Hippocampal formation (tissue), 2 donors: ENCODE results near the gene RAD21L1.

Experiments used
- DNase-seq, 2 donors: peaks; one replicate each; lab custom pipeline; 2025; lab: John Stamatoyannopoulos, UW

RAD21L1 gene

DNA sequence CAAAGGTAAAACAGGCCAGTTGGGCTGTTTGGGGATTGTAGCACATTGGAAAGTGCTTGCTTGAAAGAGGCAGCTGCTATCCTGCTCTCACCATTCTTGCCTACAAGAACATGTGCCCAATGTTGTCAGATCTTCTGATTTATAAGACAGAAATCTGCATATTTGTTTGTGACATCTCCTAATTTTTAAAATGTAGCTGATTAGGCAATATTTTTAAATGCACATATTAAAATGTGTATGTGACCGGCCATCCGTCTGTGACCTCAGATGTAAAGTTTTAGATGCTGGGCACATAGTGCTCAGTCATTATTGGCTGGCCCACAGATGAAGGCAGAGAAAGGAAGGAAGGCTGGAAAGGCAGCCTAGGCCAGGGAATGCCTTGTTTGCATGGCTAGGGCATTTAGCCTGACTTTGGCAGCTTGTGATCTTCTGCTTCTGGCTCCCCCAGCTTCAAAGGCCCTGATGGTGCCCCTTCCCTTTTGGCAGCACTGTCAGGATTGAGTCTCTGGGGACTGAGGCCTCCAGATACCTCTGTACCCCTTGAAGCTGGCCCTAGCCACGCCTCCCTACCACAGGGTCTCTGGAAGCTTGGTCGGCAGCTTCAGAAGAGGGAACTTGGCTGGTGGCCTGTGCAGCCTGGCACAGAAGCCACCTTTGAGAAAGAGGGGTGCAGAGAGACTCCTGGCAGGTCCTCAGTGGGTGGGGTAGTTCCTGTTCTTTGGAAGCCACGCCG is 46.7 kb downstream of the RAD21L1 start:
- no peak for DNase-seq

DNA sequence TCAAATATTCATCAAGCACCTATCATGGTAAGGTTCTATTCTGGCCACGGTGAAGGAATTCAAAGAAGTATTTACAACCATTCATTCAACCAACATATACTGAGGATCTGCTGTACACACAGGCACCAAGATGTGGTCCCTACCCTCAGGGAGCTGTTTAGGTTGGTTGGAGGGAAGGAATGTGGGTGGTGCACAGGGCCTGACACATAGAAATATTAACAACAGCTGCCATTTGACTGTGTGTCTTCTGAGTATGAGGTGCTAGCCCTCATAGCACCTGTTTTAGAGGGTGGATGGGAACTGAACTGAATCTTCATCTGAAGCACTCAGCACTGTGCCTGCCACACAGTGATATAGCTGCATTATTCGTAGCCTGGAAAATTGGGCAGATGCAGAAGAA is 47.5 kb downstream of the RAD21L1 start:
- no peak for DNase-seq

DNA sequence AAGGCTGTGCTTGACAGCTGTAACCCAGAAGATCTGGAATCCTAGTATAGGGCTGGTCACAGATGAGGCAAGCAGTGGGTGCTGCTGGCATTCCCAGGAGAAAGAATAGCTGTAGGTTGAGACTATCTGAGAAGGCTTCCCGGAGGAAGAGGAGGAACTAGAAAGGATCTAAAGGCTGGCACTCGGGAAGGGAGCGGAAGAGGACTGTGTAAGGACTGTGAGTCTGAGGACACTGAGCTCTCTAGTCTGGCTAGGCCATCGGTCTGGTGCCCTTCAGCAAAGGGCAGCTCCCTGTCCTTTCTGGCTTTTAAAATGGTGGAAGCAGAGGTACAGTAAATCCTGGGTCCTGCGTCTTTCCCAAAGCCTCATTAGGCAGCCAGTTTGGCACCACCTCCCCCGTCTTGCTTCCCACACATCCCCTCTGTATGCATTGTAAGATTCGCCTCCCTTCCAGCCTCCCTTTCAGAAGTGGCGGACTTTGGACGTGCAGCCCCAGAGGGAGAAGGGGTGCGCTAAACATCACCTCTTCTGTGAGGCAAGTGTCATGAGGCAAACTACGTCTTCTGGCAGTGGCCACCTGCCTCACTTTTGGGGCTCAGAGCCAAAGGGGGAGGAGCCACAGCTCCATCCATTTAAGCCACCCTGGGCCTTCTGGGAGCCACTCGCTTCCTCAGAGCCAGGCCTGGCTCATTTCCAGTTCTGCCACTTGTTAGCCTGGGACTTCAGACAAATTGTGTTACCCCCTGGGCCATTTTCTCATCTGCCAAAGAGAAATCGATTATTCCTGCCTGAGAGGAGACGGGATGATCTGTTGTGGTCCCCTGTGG is 48.9 kb downstream of the RAD21L1 start:
- DNase-seq = no peak

DNA sequence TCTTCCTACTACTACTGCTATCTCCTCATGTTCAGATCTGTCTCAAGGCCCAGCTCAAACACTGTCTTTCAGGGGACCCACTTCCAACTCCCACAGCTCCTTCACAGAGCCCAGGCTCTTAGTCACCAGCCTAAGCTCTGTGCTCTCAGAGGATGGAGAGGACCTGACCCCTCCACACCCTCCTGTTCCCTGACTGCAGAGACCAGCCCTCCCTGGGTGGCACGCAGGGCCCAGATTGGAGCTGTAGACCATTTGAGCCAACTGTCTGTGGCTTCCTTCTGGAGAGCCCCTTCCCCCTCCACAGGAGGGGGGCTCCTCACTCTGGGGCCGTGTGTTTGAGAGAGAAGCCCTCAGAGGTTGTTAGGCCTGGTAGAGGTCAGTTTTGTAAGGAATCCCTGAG is 50.1 kb downstream of the RAD21L1 start:
- DNase-seq = no peak

DNA sequence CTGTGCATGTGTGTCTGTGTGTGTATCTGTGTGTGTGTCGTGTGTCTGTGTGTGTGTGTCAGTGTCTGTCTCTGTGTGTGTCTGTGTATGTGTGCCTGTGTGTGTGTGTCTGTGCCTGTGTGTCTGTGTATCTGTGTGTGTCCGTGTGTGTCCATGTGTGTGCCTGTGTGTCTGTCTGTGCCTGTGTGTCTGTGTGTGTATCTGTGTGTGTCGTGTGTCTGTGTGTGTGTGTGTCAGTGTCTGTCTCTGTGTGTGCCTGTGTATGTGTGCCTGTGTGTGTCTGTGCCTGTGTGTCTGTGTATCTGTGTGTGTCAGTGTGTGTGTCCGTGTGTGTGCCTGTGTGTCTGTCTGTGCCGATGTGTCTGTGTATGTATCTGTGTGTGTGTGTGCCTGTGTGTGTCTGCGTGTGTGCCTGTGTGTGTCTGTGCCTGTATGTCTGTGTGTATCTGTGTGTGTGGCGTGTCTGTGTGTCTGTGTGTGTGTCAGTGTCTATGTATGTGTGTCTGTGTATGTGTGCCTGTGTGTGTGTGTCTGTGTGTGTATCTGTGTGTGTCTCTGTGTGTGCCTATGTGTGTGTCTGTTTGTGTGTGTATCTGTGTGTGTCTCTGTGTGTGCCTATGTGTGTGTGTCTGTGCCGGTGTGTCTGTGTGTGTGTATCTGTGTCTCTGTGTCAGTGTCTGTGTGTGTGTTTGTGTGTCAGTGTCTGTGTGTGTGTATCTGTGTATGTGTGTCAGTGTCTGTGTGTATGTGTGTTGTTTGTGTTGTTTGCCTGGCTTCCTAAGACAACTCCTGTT is 51.9 kb downstream of the RAD21L1 start:
- DNase-seq = no peak

DNA sequence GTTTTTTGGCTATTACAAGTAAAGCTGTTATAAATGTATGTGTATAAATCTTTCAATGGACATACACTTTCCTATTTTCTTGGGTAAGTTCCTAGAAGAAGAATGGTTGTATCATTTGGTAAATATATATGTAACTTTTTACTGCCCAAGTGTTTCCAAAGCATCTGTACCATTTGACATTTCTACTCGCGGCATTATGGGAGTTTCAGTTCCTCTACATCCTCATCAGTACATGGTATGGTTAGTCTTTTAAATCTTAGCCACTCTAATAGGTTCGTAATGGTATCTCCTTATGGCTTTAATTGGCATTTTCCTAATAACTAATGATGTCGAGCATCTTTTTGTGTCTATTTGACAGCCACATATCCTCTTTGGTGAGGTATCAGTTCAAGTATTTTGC is 53.1 kb downstream of the RAD21L1 start:
- no peak for DNase-seq

DNA sequence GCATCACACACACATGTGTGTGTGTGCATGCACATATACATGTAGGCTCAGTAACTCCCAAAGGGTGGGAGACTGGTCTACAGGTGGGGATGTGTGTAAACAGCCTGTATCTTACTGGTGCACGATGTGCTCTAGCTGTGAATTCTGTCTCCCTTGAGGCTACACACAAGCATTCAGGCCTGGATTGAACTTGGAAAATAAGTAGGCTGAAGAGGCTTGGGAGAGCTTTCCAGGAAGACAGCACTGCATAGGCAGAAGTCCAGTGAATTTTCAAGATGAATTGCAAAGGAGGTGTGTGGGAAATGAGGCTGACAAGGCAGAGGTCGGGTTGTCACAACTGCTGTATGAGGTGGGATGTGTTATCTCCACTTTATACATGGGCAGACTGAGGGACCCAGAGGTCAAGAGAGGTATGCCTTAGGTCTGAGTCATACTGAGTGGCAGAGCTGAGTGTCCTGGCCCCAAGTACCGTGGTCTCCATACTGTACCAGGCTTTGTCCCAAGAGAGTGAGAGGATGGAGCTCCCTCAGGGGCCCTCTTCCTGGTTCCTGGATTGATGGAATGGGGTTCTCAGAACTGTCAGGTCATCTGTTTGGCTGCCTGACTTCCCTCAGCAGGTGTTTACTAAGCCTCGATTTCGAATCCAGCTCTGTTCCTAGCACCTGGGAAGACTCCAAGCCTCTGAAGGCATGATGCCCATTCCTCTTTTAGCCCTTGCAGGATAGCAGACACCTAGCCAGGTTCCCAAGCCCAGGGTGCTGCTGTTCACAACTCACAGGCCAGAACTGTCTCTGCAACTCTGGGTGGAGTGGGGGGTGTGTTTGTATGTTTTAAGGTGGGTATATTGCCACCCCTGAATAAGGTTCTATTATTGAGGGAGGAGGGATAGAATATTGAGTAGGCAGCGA is 54.6 kb downstream of the RAD21L1 start:
- no peak for DNase-seq

DNA sequence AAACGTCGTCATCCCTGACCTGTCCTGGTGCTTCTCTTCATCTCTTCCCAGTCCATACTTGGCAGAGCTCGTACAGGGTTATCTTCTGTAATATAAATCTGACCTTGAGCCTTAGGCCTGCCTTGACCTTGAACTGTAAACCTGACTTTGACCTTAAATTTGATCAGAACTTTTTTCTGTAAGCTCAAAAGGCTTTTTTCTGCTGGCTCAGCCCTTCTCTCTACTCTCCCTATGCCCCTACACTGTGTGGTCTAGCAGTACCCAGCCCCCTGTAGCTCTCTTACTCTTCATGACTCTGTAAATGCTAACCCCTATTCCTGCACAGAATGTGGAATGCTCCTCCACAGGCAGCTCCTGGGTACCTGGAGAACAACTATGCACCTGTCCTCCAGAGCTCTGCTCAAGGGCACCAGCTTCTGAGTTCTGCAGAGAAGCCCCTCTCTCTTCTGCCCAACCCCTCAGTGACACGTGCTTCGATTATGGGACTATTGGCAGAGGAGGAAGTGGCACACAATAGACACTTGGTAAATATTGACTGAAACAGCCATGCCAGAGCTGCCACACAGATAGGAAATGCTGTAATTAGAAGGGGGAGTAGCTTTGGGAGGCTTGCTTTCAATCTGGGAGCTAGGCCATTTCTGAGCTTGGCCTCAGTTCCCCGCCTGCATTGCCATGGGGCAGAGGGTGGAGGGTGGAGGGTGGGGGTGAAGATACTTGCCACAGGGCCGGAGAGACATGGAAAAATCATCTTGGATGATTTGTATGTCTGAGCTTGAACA is 55.6 kb downstream of the RAD21L1 start:
- DNase-seq = no peak

DNA sequence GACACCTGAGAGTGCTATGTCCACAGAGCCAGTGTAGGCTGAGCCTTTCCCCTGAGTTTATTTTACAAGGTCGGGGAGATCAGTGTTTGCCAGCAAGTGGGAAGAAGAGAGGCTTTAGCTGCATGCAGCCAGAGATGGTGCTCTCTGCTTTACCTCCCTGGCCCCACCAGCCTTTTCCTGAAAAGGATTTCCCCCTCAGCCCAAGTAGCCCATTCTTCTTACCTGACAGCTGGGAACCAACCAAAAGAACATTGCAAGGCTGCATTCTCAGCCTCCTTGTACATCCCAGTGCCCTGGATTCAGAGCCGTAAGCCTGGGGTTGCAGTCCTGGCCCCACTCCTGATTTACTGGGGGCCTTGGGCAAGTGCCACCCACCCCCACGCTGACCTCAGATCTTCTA is 57.1 kb downstream of the RAD21L1 start:
- no peak for DNase-seq

DNA sequence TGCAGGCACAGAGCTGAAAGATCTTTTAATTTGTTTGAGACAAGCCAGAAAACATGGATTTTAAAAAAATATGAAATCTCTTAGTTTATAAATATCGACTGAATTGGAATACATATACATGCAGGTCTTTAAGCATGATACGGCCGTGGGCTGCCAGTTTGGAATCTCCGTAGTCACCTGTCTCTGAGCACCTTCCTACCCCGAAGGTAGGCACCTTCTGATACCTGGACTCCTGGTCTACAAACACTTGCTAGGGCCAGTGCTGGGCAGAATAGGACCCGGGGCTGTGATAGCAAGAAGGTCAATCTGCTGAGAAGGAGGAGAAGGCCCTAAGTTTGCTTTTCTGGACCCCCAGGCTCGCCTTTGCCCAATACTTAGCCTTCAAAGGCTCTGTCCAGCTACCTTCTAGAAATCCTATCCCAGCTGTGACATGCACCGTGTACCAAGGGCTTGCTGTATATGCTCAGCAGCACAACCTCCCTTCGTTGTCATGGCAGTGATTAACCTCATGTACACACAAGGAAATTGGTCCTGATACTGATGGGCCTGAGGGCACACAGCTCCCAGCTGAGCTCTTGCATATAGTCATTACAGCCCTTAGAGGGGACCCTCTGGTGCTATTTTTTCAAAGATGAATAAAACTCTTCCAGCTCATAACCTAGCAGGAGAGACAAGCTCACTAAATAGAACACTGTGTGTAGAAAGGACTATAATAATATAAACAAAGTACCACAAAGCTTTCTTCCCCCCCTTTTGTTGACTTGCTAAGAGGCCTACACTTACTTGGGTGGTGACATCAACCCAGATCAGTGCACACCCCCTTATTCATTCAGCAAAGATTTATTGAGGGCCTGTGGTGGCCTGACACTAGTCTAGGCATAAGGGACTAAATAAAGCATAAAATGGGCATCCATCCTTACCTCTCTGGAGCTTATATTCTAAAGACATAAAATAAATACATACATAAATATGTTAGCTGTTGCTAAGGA is 58.0 kb downstream of the RAD21L1 start:
- no peak for DNase-seq

DNA sequence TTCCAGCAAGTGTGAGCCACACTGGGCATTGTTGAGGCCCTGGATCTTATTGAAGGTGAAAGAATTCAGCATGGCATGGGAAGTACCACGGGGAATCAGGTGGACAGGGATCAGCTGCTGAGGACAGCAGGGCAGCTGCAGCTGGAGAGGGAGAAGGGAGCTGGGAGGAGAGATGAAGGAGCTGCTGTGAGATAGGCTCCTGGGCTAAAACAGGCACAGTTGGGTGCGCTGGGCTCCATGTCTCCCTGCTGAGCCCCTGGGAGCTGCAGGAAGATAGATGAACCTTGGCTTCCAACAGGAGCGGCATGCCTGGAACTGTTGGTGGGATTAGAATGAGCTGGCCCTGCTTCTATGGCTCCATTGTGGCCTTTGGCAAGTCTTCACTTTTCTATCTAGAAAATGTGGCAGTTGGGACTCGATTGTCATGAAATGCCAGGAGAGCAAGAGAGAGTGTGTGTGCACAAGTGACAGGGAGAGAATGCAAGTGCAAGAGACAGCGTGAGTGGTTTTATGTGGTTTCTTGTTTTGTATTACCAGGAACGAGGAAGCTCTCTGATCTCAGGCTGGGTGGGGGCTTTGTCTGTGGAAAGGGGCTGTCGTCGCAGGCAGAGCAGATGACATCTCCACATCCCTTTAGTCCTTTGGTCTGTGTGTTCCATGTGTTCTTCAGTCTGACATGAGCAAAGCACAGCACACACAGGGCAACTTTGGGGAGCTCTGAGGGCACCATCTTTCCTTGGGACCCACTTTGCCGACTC is 60.6 kb downstream of the RAD21L1 start:
- no peak for DNase-seq

DNA sequence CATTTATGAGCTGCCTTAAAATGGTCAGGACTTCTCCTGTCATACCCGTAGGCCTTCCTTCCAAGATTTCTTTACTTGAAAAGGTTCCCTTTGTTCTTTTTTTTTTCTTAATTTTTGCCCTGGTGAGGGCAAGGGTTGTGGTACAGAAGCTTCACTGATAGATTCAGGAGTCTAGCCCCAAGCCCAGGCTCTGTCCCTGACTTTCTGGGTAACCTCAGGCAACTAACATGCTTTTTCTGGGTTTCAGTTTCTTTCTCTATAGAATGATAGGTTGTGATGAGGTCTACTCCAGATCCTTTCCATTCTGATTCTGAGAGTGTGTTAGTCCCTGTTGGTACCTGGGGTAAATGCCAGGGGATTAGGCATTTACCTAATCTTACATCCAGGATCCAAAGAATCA is 61.5 kb downstream of the RAD21L1 start:
- no peak for DNase-seq

DNA sequence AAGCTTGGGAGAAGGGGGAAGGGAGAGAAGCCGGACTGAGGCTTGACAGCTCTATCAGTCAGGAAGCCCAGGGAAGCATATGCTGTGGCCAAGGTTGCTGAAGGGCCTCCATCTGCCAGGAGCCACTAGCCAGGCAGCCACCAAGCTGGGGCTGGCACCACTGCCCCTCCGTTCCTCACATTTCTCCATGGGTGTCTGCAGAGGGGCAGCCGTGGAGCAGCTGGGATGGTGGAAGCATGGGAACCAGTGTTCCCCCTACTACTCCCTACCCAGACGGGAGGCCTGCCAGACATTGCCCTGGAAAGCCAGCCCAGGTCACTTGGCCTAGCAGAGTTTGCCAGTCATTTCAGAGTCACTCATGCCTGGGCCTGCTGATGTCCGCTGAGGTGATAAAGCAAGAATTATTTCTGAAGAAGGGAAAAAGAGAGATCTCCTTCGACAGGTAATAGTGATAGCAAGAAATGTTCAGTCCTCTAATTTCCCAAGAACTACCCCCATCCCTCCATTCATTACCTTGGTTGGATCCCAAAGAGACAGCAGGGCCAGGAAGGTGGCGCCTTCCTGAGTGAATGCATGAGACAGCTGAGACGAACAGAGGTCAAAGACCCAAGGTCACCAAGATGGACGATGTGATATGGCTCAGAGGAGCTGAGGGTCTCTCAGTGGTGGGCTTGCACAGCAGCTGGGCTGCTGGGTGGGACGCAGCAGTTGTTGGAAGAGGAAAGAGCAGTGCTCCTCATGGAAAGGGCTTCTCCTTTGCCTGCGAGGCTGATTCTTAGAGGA is 62.1 kb downstream of the RAD21L1 start:
- no peak for DNase-seq

DNA sequence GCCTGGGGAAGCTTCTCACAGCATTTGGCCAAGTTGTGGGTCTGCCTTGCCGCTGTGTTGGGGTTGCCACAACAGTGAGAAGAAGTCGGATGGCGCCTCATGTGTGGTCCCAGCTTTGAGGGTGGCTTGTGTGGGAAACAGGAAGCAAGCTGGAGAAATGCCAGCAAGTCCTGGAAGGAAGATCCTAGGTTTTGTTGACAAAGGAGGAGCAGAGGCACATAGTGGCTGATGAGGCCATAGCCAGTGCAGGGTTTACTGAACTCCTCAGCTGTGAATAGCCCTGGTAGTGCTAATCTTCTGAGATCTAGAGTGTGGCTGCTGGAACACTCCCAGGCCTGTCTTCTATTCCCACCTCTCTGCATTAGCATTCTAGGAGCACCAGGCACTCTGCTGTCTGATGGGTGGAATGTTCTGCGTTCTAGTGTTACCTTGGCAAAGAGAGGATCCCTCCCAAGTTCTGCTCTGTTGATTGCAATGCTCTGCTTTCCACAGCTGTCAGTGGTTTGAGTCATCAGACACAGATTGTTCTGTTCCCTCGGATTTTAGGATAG is 65.4 kb downstream of the RAD21L1 start:
- peak in 1 of 2 donors; percentile 42 for DNase-seq

DNA sequence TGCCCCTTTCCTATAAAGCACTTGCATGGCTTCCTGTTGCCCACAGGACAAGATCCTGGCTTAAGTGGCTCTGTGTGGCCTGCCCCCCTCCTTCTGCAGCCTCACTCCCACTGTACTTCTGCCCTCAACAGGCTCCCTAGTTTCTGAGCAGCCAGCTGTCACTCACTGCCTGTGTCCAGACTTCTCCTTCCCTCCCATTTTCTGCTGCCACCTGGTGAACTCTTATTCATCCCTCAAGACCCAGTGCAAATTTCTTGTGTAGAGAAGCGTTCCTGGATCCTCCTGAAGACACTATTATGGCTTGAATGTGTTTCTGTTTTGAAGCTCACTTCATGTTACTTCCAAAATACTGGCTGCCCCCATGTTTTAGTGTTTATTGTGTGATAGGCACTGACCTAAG is 66.8 kb downstream of the RAD21L1 start:
- DNase-seq = no peak

DNA sequence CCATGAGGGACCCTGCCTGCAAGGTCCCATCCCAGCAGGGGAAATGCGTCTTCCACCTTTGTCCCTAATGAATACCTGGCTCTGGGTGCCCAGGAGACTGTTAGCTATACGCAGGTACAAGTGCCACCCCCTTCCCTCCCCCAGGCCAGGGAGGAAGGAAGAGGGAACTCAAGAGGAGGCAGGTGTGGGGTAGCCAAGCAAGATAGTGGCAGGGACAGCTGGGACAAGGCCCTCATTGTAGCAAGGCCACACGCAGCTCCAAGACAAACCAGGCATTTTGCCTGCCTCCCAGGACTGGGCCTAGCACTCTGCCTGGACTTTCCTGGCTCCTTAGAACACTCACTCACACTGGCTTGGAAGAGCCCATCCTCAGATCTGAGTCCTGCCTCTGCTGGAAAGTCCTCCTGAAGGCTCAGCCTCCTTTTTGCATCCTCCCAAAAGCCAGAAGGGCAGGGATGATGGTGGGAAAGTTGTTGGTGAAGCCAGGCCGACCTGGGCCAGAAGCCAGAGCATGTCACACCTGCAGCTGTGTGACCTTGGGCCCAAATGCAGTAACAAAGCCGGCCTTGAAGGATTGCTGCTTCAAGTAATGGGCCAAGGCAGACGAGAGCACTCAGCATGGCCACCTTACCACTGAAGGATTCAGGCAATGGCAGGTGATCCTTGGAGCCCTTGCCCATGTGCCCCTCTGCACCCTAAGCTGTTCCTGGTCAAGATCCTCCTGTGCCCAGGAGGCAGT is 68.0 kb downstream of the RAD21L1 start:
- DNase-seq = no peak

DNA sequence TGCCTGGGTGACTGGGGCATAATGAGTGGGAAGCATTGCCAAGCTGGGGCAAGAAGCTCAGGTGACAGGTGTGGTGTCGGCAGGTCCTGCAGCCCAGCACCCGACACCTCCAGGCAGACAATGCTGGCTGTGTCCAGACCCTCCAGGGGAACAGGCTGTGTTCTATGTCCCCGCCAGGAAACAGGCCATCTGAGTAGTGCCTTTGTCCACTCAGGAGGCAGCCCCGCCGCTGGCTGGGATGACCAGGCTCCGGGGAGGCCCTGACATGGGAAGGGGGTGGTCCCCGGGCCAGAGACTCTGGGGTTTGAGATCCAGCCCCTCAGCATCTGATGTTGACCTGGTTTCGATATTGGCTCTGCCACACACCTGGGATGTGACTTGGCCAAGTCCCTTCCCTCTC is 68.7 kb downstream of the RAD21L1 start:
- DNase-seq = no peak
